Stimulated activated naive B cell treated with anti-CD40 and anti-IgM and Interleukin-4, amounts not matched to agents 10 μg/mL and 1 μg/mL and 100 μg/mL, for 72 hours (primary cell): ENCODE results near the gene STIM2.
"Not testable (repeated sequence)": the region's sequence is repeated elsewhere in the genome, so short reads cannot be mapped to it uniquely, and the experiment has no call there.

ENCODE experiments used
- ATAC-seq, 2 donors: fragments of 150-1000 bp; cut with Tn5 transposase; replicated peaks; 2 replicates each; pipeline ENCODE4 v1.10.0; 2021; ENCODE audit warnings: moderate library complexity in 1 of 2
- DNase-seq: peaks from one replicate; pipeline ENCODE4 v3.0.0; 2021
- H3K27ac Mint-ChIP-seq: one replicate; pipeline ENCODE4 v1.8.0; 2022; ENCODE audit warnings: mild to moderate bottlenecking, mixed read lengths
- H3K27me3 Mint-ChIP-seq, 2 donors: one replicate each; pipeline ENCODE4 v1.8.0; 2022; ENCODE audit warnings: mixed read lengths in 2 of 2
- H3K36me3 Mint-ChIP-seq, 2 donors: one replicate each; pipeline ENCODE4 v1.8.0; 2022; ENCODE audit warnings: mixed read lengths in 2 of 2, mild to moderate bottlenecking in 1 of 2
- H3K4me1 Mint-ChIP-seq, 2 donors: one replicate each; pipeline ENCODE4 v1.8.0; 2022; ENCODE audit warnings: mixed read lengths in 2 of 2, mild to moderate bottlenecking in 1 of 2
- H3K4me3 Mint-ChIP-seq, 2 donors: one replicate each; pipeline ENCODE4 v1.8.0; 2022; ENCODE audit warnings: mild to moderate bottlenecking in 2 of 2, mixed read lengths in 2 of 2, moderate library complexity in 1 of 2
- H3K9me3 Mint-ChIP-seq, 2 donors: one replicate each; pipeline ENCODE4 v1.8.0; 2022; ENCODE audit warnings: mixed read lengths in 2 of 2, mild to moderate bottlenecking in 1 of 2

Gene STIM2

GRCh38 chr4:26887809-26888208 lies 27.2 kb downstream of the STIM2 start:
- ATAC-seq (no peak), DNase-seq (no peak)
- Mint-ChIP-seq H3K27ac (no peak overlapping the region), H3K4me3 (no peak overlapping the region), H3K36me3 (peaks cover 16 to 20% of the 10 kb centered on the region in 2 donors), H3K4me1 (peaks cover 39 to 80% of the 10 kb centered on the region in 2 donors), H3K27me3 (no peaks in the 10 kb centered on the region), H3K9me3 (peaks cover 3 to 6% of the 10 kb centered on the region in 2 donors)

DNA sequence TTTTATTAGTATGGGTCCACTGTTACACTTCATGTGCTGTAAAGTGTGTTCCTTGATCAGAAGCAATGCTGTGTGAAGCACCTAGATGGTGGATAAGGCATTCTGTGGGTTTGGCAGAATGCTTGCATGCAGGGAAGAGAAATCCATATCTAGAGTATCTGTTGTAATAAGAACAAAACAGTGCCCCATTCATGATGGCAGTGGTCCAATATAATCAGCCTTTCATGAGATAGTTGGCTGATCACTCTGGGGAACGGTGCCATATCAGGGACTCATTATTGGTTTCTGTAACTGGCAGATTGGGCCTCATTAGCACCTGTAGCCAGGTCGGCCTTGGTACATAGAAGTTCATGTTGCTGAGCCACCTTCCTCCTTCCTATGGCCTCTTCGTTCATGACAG lies 28.7 kb downstream of the STIM2 start:
- Mint-ChIP-seq H3K27ac (peak overlapping the region; percentile 20), H3K4me1 (peaks cover 35 to 80% of the 10 kb centered on the region in 2 donors), H3K9me3 (peaks cover 3 to 6% of the 10 kb centered on the region in 2 donors), H3K36me3 (peaks cover 17 to 21% of the 10 kb centered on the region in 2 donors), H3K27me3 (no peaks in the 10 kb centered on the region), H3K4me3 (no peak overlapping the region)
- ATAC-seq (no peak), DNase-seq (no peak)

- Mint-ChIP-seq H3K4me1 (peaks cover 31 to 76% of the 10 kb centered on the region in 2 donors), H3K9me3 (peaks cover 3 to 6% of the 10 kb centered on the region in 2 donors), H3K27ac (no peak overlapping the region), H3K4me3 (no peak overlapping the region), H3K27me3 (no peaks in the 10 kb centered on the region), H3K36me3 (peaks cover 19 to 24% of the 10 kb centered on the region in 2 donors)
- no peak for DNase-seq
- no peak for ATAC-seq
These were observed 30.4 kb downstream of the STIM2 start for GRCh38 chr4:26891054-26891453.

GRCh38 chr4:26891867-26892266 lies 31.2 kb downstream of the STIM2 start:
- H3K4me1 Mint-ChIP-seq: peaks cover 27 to 76% of the 10 kb centered on the region in 2 donors
- H3K27me3 Mint-ChIP-seq: no peaks in the 10 kb centered on the region

DNA sequence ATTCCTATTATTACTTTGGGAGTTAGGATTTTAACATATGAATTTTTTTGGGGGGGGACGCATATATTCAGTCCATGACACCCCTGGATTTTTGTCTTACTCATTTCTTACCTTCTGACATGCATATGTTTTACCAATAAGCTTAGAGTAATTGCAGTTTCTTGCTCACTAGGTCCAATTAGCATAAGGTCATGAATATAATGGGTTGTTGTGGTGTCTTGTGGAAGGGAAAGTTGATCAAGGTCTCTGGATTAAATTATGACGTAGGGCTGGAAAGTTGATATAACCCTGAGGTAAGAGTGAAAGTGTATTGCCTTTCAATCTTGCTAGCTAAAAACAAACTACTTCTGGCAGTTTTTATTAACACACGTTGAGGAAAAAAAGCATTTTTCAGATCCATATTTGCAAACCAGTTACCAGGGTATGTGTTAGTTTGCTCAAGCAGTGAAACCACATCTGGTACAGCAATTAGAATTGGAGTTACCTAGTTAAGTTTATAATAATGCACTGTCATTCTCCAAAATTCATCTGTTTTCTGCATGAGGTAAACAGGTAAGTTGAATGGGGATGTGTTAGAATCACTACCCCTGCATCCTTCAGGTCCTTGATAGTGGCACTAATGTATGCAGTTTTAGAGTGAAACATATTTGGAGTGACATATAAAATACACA lies 32.0 kb downstream of the STIM2 start:
- H3K4me1 Mint-ChIP-seq: peaks cover 25 to 76% of the 10 kb centered on the region in 2 donors
- peaks cover 3 to 6% of the 10 kb centered on the region in 2 donors for H3K9me3 Mint-ChIP-seq
- no peak overlapping the region for H3K4me3 Mint-ChIP-seq
- DNase-seq (no peak), ATAC-seq (peak; percentile 48 to 52)
- peaks cover 28 to 31% of the 10 kb centered on the region in 2 donors for H3K36me3 Mint-ChIP-seq
- no peaks in the 10 kb centered on the region for H3K27me3 Mint-ChIP-seq
- H3K27ac Mint-ChIP-seq: peak overlapping the region; percentile 43

More at GRCh38 chr4:26891867-26892266, 31.2 kb downstream of the STIM2 start:
- H3K9me3 Mint-ChIP-seq: peaks cover 3 to 6% of the 10 kb centered on the region in 2 donors
- no peak overlapping the region for H3K4me3 Mint-ChIP-seq
- DNase-seq (no peak), ATAC-seq (no peak)
- peaks cover 26 to 31% of the 10 kb centered on the region in 2 donors for H3K36me3 Mint-ChIP-seq
- H3K27ac Mint-ChIP-seq: no peak overlapping the region

- no peak overlapping the region for H3K27ac Mint-ChIP-seq
- H3K36me3 Mint-ChIP-seq: peaks cover 28 to 31% of the 10 kb centered on the region in 2 donors
- H3K9me3 Mint-ChIP-seq: peaks cover 3 to 6% of the 10 kb centered on the region in 2 donors
- peaks cover 26 to 76% of the 10 kb centered on the region in 2 donors for H3K4me1 Mint-ChIP-seq
- DNase-seq (no peak), ATAC-seq (no peak)
- H3K4me3 Mint-ChIP-seq: no peak overlapping the region
- H3K27me3 Mint-ChIP-seq: no peaks in the 10 kb centered on the region
These were observed 32.9 kb downstream of the STIM2 start for GRCh38 chr4:26893491-26893890.

DNA sequence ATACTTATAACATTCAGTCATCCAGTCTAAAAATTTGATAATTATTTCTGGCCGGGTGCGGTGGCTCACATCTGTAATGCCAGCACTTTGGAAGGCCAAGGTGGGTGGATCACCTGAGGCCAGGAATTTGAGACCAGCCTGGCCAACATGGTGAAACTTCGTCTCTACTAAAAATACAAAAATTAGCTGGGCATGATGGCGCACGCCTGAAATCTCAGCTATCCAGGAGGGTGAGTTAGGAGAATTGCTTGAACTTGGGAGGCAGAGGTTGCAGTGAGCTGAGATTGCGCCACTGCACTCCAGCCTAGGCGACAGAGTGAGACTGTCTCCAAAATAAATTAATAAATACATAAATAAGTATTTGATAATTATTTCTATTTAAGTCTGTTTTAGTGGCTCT lies 34.2 kb downstream of the STIM2 start:
- H3K4me3 Mint-ChIP-seq, DNase-seq, ATAC-seq, H3K27ac Mint-ChIP-seq, H3K27me3 Mint-ChIP-seq, H3K9me3 Mint-ChIP-seq: not testable (repeated sequence)
- H3K36me3 Mint-ChIP-seq: peaks cover 28 to 29% of the 10 kb centered on the region in 2 donors
- peaks cover 21 to 65% of the 10 kb centered on the region in 2 donors for H3K4me1 Mint-ChIP-seq

GRCh38 chr4:26896636-26897035 lies 36.0 kb downstream of the STIM2 start:
- DNase-seq (no peak), ATAC-seq (no peak)
- no peak overlapping the region for H3K27ac Mint-ChIP-seq
- peaks cover 21 to 23% of the 10 kb centered on the region in 2 donors for H3K36me3 Mint-ChIP-seq
- no peaks in the 10 kb centered on the region for H3K27me3 Mint-ChIP-seq
- H3K4me1 Mint-ChIP-seq: peaks cover 22 to 71% of the 10 kb centered on the region in 2 donors
- no peak overlapping the region for H3K4me3 Mint-ChIP-seq
- peaks cover 3 to 4% of the 10 kb centered on the region in 2 donors for H3K9me3 Mint-ChIP-seq

- H3K36me3 Mint-ChIP-seq: peaks cover 9 to 17% of the 10 kb centered on the region in 2 donors
- no peak overlapping the region for H3K27ac Mint-ChIP-seq
- peaks cover 26 to 75% of the 10 kb centered on the region in 2 donors for H3K4me1 Mint-ChIP-seq
- no peaks in the 10 kb centered on the region for H3K27me3 Mint-ChIP-seq
- H3K9me3 Mint-ChIP-seq: peaks cover 0 to 2% of the 10 kb centered on the region in 2 donors
- DNase-seq (no peak), ATAC-seq (no peak)
- H3K4me3 Mint-ChIP-seq: no peak overlapping the region
These were observed 39.4 kb downstream of the STIM2 start for GRCh38 chr4:26899991-26900390.

DNA sequence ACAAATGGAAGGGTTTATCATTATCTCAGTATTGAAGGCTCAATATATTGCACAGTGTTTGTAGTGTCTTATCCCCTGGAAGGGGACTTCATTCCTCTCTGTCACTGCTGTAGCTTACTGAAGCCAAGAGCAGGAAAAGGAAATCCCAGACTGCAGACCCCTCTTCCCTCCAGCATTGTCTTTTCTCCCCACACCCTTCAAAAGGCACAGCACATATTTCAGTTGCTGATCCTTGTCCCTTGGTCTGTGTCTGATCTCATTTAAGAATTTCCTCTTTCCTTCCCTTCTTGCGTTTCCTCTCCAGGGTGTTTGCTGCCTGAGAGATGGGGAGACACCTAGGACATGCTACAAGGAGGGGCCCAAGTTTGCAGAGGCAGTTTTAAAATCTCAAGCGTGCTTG lies 40.1 kb downstream of the STIM2 start:
- peaks cover 12 to 17% of the 10 kb centered on the region in 2 donors for H3K36me3 Mint-ChIP-seq
- H3K4me3 Mint-ChIP-seq: no peak overlapping the region
- H3K27ac Mint-ChIP-seq: no peak overlapping the region
- H3K9me3 Mint-ChIP-seq: peaks cover 0 to 2% of the 10 kb centered on the region in 2 donors
- H3K4me1 Mint-ChIP-seq: peaks cover 30 to 79% of the 10 kb centered on the region in 2 donors
- ATAC-seq: no peak
- H3K27me3 Mint-ChIP-seq: no peaks in the 10 kb centered on the region
- DNase-seq: no peak

GRCh38 chr4:26905172-26905571 lies 44.5 kb downstream of the STIM2 start:
- H3K36me3 Mint-ChIP-seq: peaks cover 3 to 9% of the 10 kb centered on the region in 2 donors
- DNase-seq: no peak

GRCh38 chr4:26907731-26908599 lies 47.3 kb downstream of the STIM2 start:
- Mint-ChIP-seq H3K27me3 (no peaks in the 10 kb centered on the region), H3K9me3 (peaks cover 3 to 4% of the 10 kb centered on the region in 2 donors), H3K4me3 (no peak overlapping the region), H3K27ac (peak overlapping the region; percentile 38), H3K36me3 (peaks cover 3 to 6% of the 10 kb centered on the region in 2 donors), H3K4me1 (peaks cover 23 to 65% of the 10 kb centered on the region in 2 donors)
- no peak for DNase-seq
- ATAC-seq: peak; percentile 45 to 63

More at GRCh38 chr4:26905172-26905571, 44.5 kb downstream of the STIM2 start:
- H3K4me1 Mint-ChIP-seq: peaks cover 27 to 68% of the 10 kb centered on the region in 2 donors
- ATAC-seq: no peak
- H3K27me3 Mint-ChIP-seq: no peaks in the 10 kb centered on the region
- no peak overlapping the region for H3K27ac Mint-ChIP-seq
- no peak overlapping the region for H3K4me3 Mint-ChIP-seq
- H3K9me3 Mint-ChIP-seq: peaks cover 0 to 2% of the 10 kb centered on the region in 2 donors

DNA sequence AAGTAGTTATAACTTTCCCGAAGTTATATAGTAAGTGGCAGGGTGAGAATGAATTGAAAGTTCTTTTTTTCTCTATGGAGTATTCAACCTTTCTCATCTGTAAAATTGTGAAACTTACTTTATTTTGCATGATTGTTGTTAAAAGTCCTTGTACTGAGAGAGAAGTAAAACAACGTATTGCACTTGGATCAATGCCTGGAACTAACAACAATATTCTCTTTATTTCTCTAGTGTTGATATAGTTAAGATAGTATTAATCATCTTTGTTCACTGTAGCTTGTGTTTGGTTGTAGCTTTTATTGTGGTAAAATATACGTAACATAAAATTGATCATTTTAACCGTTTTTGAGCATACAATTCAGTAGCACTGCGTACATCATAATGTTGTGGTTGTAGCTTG lies 48.7 kb downstream of the STIM2 start:
- H3K9me3 Mint-ChIP-seq: peaks cover 3% of the 10 kb centered on the region in 2 donors
- peaks cover 25 to 60% of the 10 kb centered on the region in 2 donors for H3K4me1 Mint-ChIP-seq

GRCh38 chr4:26911254-26911653 lies 50.6 kb downstream of the STIM2 start:
- H3K36me3 Mint-ChIP-seq: peaks cover 3% of the 10 kb centered on the region in 2 donors
- ATAC-seq: no peak
- H3K4me3 Mint-ChIP-seq: no peak overlapping the region
- peaks cover 2 to 3% of the 10 kb centered on the region in 2 donors for H3K9me3 Mint-ChIP-seq
- no peaks in the 10 kb centered on the region for H3K27me3 Mint-ChIP-seq
- no peak for DNase-seq
- no peak overlapping the region for H3K27ac Mint-ChIP-seq
- peaks cover 24 to 67% of the 10 kb centered on the region in 2 donors for H3K4me1 Mint-ChIP-seq

More for the DNA sequence above, 48.7 kb downstream of the STIM2 start:
- peaks cover 5% of the 10 kb centered on the region in 2 donors for H3K36me3 Mint-ChIP-seq
- H3K27me3 Mint-ChIP-seq: no peaks in the 10 kb centered on the region
- no peak overlapping the region for H3K27ac Mint-ChIP-seq
- DNase-seq: no peak
- no peak for ATAC-seq
- no peak overlapping the region for H3K4me3 Mint-ChIP-seq
